GM18499 (cell line): ENCODE data around the gene SEPTIN8.

Experiments
- ATAC-seq: cut with Tn5 transposase; IDR thresholded peaks from one replicate; pipeline ENCODE4 v1.9.1; 2021; ENCODE audit warnings: moderate number of reproducible peaks; ENCODE audit not compliant: insufficient read depth, unreplicated experiment

SEPTIN8 gene

DNA sequence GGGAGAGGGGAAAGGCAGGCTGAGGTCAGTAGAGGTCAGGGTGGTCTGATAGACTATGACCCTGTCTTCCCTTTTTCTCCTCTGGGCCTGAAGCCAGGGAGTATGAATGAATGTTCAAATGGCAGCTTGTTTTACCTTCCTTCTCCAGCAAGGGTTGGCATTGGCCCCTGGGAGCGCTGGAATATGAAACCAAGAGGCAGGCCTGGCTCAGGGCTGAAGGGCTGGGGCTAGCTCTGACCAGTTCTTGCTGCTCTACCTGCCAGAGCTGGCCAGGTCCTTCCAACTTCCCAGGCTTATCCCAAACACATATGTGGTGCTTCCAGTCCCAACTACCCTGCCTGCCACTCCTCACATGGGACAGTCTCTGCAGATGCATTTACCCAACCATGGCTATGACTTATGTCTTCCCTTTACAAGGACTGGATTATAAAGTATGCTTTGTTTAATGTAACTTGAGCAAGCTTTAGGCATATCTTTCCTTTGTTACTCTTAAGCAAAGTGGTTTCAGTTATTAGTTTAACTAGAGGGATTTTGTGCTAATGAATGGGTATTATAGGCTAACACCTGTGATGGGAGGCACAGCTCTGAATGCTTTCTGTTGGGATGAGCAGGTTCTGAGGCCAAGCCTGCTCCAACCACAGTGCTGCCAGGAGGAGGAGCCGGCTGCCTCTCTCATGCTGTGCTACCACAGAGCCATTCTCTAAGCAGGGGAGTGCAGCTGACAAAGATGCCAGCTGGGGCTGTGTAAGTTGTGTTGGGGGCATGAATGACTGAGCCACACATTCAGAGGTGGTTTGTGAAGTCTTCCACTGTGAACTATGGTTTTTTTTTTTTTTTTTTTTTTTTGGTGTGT is 23.7 kb downstream of the SEPTIN8 start:
- no peak for ATAC-seq

GRCh38 chr5:132752581-132753125 is 24.4 kb downstream of the SEPTIN8 start:
- ATAC-seq: no peak

GRCh38 chr5:132751971-132752580 is 25.0 kb downstream of the SEPTIN8 start:
- ATAC-seq: no peak

DNA sequence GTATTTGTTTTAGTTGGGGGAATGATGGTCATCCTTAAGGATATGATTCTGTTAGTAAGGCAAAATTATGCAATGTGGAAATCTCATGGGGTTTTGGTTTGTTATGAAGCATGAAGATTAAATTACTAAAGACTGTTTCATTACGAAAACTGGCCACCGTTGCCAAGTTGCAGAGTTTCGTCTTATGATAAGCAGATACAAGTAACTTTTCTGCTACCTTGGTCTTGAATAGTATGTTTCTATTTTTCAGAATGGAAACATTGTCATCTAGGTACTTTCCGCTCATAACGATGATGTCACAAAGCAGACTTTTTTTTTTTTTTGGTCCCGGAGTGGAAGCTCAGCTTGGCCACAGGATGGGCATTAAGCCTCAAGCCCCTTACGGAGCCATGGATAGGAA is 25.6 kb downstream of the SEPTIN8 start:
- ATAC-seq: peak; percentile 32

GRCh38 chr5:132750471-132751230 is 26.4 kb downstream of the SEPTIN8 start:
- peak; percentile 52 for ATAC-seq

GRCh38 chr5:132749506-132749905 is 27.5 kb downstream of the SEPTIN8 start:
- no peak for ATAC-seq

DNA sequence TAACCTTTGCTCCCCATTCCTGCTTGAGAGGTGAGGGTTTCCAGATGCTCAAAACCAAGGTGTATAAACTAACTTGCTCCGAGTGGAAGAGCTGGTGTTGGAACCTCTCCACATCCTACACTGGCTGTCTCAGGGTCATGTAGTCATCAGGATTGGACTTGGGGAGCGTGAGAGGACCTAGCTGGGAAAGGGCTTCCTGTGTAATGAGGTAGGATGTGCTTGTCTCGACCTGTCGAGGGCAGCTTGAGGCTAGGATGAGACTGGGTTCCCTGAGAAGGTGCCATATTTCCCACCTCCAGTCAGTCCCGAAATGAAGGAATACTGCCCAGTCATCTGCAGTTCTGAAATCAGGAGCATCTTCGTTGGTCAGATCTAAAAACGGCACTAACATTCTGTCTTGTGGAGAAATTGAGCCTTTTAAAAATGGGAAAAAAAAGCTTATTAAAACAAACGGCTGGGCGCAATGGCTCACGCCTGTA is 28.5 kb downstream of the SEPTIN8 start:
- no peak for ATAC-seq

GRCh38 chr5:132747616-132748440 is 29.2 kb downstream of the SEPTIN8 start:
- no peak for ATAC-seq

DNA sequence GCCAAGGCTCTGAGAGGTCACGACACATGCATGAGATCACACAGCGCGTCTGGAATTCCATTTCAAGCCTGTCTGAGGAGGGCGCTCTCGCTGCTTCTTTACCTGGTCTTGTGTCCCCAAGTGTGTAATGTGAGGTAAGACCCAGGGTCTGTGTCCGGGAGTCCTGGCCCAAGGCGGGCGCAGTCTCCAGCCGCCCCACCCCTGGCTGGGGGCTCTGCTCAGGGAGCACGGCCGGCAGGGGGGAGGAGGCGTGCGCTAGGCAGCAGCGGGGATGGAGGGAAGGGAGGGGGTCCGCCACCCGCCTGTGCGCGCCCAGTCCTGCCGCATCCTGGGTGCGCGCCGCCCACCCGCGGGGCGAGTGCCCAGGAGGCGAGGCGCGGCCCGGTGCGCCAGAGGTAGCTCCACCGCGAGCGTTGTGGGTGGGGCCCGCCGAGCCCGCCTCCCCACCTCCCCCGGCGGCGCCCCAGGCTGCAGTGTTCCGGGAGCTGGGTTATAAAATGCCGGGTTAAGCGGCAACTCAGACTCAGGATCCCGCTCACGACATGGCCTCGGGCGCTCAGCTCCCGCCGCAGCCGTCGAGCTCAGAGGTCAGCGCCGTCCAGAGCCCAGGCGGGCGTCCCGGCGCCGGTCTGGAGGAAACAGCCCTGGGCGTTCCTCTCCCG is 30.0 kb downstream of the SEPTIN8 start, which contains the start of gene CCNI2:
CCNI2 (plus strand) TSS at position 473 of the 662 bp plus-strand sequence; CDS start at position 543, 70 bp downstream.
- no peak for ATAC-seq

- ATAC-seq: no peak
Observed at GRCh38 chr5:132746592-132746953, 30.5 kb downstream of the SEPTIN8 start.

GRCh38 chr5:132744659-132745058 is 32.4 kb downstream of the SEPTIN8 start:
- ATAC-seq: no peak

DNA sequence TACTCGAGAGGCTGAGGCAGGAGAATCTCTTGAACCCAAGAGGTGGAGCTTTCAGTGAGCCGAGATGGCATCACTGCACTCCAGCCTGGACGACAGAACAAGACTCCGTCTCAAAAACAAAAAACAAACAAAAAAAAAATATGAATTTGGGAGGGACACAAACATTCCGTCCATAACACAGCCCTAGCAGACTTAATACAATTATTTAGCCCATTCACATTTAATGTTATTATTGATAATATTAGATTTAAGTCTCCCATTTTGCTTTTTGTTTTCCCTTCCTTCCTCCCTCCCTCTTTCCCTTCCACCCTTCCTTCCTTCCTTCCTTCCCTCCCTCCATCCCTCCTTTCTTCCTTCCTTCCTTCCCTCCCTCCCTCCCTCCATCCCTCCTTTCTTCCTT is 34.4 kb downstream of the SEPTIN8 start:
- no peak for ATAC-seq

DNA sequence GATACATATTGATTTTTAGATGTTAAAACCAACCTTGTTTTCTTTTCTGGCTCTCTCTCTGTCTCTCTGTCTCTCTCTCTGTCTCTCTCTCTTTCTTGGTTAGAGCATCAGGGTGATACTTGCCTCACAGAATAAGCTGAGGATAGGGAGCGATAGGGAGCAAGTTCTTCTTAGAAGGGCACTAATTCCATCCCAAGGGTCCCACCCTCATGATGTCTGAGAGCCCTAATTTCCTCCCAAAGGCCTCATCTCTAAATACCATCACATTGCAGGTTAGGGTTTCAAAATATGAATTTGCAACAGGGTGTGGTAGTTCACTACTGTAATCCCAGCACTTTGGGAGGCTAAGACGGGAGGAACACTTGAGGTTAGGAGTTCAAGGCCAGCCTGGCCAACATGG is 34.9 kb downstream of the SEPTIN8 start:
- no peak for ATAC-seq

DNA sequence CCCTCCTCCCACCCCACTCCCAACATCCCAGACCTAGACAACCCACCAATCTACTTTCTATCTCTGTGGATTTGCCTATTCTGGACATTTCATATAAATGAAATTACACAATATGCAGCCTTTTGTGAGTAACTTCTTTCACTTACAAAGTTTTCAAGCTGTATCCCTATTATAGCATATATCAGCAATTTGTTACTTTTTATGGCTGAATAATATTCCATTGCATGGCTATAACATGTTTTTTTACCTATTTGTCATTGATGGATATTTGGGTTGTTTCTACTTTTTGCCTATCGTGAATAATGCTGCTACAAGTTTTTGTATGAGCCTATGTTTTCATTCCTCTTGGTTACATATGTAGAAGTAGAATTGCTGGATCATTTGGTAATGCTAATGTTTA is 37.8 kb downstream of the SEPTIN8 start:
- no peak for ATAC-seq

GRCh38 chr5:132737982-132738681 is 38.9 kb downstream of the SEPTIN8 start:
- ATAC-seq: no peak

DNA sequence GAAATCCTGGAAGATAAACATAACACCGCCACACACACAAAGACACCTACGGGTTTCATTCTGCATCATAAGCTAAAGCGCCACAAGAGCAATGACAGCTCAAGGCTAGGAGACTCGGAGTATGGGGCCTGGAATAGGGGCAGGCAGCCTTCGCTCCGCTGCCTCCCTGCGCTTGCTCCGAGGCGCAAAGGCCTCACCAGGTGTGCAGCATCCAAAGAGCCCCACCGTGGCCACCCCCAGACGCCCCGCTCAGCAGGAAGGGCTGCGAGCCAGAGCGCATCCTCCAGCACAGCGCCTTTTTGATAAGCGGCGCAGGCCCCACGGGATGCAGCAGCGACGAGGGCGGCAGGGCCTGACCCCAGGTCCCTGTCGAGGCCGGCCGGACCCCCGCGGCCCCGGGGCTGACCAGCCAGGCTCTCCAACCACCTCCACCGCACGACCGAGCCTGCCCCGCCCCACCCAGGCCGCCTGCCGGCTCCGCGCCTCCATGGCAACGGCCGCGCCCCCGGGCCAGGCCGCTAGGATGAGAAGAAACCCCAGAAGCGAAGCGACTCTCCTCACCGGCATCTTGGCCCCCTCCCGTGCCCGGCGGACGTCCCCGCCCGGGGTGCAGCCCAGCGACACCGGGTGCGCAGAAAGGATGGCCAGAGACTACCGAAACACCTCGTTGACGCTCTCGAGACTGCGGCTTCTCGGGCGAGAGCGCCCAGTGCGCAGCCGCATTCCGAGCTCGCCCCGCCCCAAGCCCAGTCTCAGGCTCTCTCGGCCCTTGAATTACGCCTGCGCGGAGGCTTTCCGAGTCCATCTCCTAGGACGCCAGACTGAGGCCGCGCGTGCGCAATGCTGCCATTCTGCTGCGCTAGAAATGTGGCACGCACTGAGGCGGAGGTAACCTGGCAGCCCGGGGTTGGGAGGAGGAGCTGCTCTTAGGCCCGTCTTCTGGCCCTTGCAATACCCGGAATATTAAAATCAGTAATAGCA is 39.9 kb downstream of the SEPTIN8 start, which contains the start of gene KIF3A:
KIF3A (minus strand) TSS at position 694 of the 981 bp plus-strand sequence; CDS start at position 567, 127 bp downstream.
- ATAC-seq: peak; percentile 82

DNA sequence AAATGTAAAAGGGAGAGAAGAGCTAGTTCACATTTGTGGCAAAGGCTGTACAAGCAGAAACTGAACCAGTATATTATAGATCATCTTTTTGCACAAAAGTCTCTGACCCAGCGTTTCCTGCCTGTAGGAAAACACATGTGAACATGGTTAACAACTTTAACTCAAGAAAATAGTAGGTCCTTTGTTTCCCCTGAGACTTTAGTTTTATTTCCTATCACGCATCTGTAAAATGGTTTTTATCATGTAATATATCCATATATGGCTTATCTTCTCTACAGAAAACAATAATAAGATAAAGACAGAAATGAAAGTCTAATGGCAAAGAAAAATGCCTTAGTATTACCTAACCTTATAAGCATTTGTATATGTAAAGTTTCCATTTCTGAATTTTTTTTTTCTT is 42.4 kb downstream of the SEPTIN8 start:
- no peak for ATAC-seq
